Hematopoietic multipotent progenitor cell treated with erythropoietin and hydrocortisone succinate and interleukin-3 and kit ligand, for 8 days (in vitro differentiated cells): Measurements from ENCODE around the gene POGLUT3.
A peak's percentile ranks its signal among the peaks of the same experiment; 100 is the strongest.

Source experiments
- DNase-seq: peaks from one replicate; pipeline ENCODE4 v3.0.0-alpha.2; 2015

The POGLUT3 gene

DNA sequence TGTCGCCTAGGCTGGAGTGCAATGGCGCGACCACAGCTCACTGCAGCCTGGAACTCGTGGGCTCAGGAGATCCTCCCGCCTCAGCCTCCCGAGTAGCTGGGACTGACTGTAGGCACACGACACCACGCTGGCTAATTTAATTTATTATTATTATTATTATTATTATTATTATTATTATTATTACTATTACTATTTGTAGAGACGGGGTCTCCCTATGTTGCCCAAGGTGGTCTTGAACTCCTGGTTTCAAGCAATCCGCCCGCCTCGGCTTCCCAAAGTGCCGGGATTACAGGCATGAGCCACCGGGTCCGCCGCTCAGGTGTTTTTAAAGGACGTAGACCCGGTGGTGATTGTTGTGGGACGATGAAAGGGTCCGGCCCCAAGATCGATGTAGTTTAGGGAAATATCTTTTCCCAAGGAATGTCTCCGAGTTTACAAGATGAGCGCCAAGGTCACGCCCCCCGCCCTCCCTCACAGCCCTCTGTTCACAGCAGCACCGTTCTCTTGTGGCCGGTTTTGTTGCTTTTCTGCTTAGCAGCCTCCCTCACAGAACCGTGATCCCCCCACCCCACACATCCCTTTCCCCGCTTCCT, 728 bp upstream of the POGLUT3 start:
- no peak for DNase-seq

- DNase-seq, result peak; percentile 85
These were observed 703 bp downstream of the POGLUT3 start for GRCh38 chr11:108497317-108498045.

- no peak for DNase-seq
These were observed 1.4 kb downstream of the POGLUT3 start for GRCh38 chr11:108496643-108497256.

DNA sequence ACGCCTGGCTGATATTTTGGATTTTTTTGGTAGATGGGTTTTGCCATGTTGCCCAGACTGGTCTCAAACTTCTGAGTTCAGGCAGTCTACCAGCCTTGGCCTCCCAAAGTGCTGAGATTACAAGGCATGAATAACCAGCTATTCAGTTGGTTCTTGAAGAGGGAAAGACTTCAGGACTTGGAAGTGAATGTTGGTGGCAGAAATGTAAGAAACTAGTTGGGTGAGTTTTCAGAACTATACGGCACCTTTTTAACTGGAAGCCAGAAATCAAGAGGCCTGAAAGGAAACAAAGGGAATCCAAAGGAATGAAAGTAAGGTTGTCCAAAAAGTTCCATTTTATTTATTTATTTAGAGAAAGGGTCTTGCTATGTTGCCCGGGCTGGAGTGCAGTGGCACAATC, 2.9 kb downstream of the POGLUT3 start:
- no peak for DNase-seq

DNA sequence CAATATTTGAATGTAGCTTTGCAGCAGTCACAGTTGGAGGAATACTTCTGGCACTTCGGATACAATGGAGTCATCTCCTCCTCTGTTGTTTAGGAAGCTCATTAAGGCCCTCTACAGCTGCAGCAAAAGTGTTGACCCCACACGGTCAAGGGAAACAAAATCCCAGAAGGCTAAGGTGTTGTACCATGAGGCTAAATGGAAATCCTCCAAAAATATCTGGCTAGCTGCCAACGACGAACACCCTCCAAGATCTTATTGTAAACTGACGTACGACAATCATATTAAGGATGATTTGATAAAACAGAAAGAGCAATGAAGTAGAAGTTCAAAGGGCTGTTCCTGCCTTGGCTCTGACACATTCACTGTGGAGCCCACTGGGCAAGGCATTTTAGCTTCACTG, 4.0 kb downstream of the POGLUT3 start:
- DNase-seq, result no peak

DNA sequence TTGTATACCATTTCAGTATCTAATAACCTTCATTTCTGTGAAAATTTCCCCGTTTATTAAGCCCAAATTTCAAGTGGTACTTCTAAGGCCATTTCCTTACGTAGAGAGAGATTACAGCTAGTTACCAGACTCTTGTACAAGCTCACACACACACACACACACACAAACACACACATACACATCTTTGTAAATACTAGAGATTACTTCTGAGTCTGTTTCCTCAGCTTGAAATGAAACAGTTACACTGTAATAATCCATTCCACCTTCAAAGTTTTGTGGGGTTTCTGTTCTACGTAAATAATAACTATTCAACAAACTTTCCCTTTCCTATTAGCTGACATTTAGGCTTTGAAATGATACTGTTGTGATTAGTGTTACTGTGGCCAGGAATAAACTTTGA, 6.2 kb downstream of the POGLUT3 start:
- no peak for DNase-seq

- DNase-seq, result no peak
These were observed 11.4 kb downstream of the POGLUT3 start for GRCh38 chr11:108486828-108487227.

DNA sequence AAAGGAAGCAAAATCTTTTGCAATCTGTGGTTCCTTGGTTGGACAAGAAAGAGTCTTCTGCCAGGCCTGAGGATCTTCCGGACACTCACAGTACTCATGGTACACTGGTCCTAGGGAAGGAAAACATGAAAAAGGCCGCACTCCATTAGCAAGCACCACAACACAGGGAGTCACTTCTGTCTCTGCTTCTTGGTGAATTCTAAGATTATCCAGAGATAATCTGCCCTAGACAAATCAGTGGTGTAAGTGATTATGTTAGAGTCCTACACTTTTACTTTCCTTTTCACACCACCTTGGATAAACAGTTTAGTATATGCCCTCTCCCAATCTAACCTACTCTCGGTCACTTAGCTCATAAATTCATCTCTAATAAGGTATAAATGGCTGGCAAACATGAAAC, 11.9 kb downstream of the POGLUT3 start:
- DNase-seq, result no peak

- no peak for DNase-seq
These were observed 15.0 kb downstream of the POGLUT3 start for GRCh38 chr11:108483163-108483562.

- DNase-seq, result no peak
These were observed 23.3 kb downstream of the POGLUT3 start for GRCh38 chr11:108474664-108475463.

GRCh38 chr11:108472681-108473080, 25.5 kb downstream of the POGLUT3 start:
- no peak for DNase-seq

DNA sequence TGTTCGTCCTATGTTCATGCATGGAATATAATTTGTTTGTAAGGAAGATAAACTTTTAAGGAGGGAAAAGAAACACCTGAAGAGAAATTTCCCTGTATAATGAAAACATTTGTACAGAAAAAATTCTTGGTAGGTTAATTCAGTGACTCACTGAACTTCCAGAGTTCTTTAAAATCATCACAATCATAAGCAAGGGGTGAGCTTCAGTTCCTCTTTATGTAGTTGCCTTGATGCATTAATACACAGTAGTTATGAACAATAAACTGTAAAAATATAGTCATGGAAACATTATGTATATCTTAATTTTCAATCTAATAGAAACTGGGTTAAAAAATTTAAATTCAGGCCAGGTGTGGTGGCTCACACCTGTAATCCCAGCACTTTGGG, 29.7 kb downstream of the POGLUT3 start:
- DNase-seq, result no peak

DNA sequence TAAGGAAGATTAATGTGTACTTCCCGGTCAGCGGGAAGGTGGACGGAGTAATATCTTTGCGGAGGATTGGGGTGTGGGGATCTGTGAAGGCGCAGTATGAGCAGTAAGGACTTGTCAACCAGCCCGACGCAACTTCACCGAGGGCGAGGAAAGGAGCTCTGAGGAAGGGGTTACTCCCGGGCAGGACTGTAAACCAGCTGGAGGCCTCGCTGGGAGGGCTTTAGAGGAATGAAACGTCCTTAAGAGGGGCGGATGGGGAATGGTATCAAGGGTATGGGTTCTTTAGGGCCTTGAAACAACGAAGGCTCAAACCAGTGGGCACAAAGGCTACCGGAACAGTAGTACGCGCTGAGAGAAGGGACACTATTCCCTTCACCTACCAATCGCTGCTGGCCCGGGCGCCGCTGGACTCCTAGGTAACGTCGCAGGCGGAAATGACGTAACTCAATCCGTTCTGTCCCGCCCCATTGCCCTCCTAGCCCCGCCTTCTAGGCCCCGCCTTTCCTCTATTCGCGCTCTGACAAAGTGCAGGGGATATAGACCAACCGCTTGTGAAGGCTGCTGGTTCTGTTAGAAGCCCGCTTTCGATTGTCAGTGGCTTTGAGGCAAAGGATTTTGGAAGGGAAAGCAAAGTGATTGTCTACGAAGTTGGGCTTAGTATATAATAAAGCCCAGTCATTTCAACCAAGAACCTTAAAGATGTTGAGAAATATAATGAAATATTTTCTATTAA, 30.9 kb downstream of the POGLUT3 start, which contains the start of gene C11orf65:
C11orf65 (minus strand) TSS at position 439 of the 733 bp plus-strand sequence. CDS start 5,970 bp downstream, outside the sequence.
- DNase-seq, result peak; percentile 97

GRCh38 chr11:108466405-108466804, 31.8 kb downstream of the POGLUT3 start:
- DNase-seq, result no peak

GRCh38 chr11:108453207-108453835, 44.9 kb downstream of the POGLUT3 start:
- DNase-seq, result no peak
